Choroid plexus epithelial cell (primary cell): ENCODE measurements around the gene ZNF79.
A peak's percentile ranks its signal among the peaks of the same experiment; 100 is the strongest.

Source experiments
- DNase-seq: peaks from one replicate; pipeline ENCODE4 v3.0.0-alpha.2; 2010; ENCODE audit warnings: low read depth
- H3K4me3 ChIP-seq: 2 replicates; pipeline ENCODE4 v1.5.1; 2011; ENCODE audit warnings: low read depth, mild to moderate bottlenecking, control low read depth, low read length, moderate library complexity
- CTCF ChIP-seq: conservative IDR thresholded peaks from 2 replicates; pipeline ENCODE4 v1.5.1; 2011; ENCODE audit warnings: low read depth, mild to moderate bottlenecking, control low read depth, inconsistent platforms, low read length, moderate library complexity

Gene ZNF79

DNA sequence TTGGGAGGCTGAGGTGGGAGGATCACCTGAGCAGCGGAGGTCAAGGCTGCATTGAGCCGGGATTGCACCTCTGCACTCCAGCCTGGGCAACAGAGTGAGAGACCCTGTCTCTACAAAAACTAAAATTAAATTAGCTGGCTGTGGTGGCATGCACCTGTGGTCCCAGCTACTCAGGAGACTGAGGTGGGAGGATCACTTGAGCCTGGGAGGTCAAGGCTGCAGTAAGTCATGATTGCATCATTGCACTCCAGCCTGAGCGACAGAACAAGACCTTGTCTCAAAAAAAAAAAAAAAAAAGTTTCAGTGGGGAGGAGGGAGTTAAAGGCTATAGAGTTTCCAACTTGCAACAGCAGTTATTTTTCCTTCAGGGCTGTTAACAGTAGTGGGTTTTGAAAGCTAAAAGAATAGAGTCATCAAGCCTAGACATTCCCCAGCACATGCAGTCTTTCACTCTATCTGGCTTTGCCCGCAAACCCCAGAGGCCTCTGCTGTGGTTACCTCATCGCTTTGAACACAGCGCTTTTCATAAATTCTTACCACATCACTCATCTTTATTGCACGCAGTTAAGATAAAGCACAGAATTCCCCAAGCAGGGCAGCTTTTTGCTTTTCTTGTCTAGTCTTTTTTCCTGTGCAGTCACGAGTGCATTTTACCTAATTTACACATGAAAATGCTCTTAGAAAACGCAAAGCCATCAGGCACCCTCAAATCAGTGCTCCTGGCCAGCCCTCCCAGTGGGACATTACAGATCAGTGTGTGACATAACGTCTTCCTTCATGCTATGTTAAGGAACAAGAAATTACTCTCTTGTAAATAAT, 35.9 kb upstream of the ZNF79 start:
- TF ChIP-seq CTCF = no peak
- H3K4me3 ChIP-seq = no peak overlapping the region
- DNase-seq = peak; percentile 99

DNA sequence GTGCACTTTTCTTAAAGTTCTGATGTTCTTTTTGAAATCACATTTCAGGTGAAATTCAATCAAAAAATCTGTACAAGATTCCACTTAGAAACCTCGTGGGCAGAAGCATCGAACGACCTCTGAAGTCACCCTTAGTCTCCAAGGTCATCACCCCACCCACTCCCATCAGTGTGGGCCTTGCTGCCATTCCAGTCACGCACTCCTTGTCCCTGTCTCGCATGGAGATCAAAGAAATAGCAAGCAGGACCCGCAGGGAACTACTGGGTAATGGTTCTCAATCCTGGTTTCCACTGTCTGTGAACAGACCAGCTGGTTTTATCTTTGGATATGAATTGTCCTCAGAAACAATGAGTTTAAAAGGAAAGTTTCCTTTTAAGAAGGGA, 35.3 kb upstream of the ZNF79 start:
- no peak for DNase-seq
- no peak overlapping the region for H3K4me3 ChIP-seq
- TF ChIP-seq CTCF = no peak

DNA sequence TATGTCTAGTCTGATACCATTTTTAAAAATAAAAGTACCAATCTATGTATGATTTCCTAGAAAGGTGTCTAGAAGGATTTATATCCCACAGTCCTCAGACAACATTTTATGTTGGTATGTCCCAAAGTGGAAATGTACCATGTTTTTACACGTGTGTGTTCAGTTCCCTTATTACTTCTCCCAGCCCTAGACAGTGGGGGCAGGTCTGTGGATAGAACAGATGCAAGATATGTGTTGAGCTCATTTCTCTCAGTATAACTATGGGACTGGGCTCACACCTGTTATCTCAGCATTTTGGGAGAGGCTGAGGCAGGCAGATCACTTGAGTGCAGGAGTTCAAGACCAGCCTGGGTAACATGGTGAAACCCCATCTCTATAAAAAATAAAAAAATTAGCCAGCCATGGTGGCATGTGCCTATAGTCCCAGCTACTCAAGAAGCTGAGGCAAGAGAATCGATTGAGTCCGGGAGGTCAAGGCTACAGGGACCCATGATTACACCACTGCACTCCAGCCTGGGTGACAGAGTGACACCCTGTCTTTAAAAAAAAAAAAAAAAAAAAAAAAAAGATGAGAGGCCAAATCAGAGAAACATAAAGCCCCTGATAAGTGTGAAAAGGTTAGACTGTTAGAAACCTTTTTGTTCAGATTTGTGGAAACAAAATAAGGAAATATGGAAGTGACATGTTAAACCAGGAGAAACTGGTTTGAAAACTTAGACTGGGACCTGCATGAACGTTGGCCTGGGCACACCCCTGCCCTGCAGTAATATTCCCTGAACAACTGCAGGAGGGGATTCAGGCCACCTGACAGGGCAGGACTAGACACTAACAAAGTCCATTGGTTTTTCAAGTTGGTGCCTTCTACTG, 34.6 kb upstream of the ZNF79 start:
- H3K4me3 ChIP-seq = no peak overlapping the region
- no peak for DNase-seq
- no peak for TF ChIP-seq CTCF

DNA sequence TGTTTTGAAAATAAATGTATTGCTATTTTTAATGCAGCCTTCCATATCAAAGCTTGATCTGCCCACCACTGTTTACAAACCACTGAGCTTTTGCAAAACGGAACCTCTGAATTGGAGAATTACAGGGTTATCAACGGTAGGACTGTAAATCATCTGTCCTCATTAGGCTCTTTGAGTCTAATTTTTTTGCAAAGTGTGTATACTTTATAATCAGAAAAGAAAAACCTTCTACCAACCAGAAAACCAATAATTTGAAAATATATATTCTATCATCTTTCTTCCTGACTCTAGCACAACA, 34.0 kb upstream of the ZNF79 start:
- H3K4me3 ChIP-seq = no peak overlapping the region
- no peak for DNase-seq
- TF ChIP-seq CTCF = no peak

GRCh38 chr9:127390563-127390962, 33.6 kb upstream of the ZNF79 start:
- DNase-seq = no peak
- H3K4me3 ChIP-seq = no peak overlapping the region
- TF ChIP-seq CTCF = no peak

GRCh38 chr9:127392166-127392565, 32.0 kb upstream of the ZNF79 start:
- no peak for TF ChIP-seq CTCF
- DNase-seq = no peak
- no peak overlapping the region for H3K4me3 ChIP-seq
